ENCODE measurements around the gene AADAT.
A peak's percentile ranks its signal among the peaks of the same experiment; 100 is the strongest.

The AADAT gene

GRCh38 chr4:170027181-170027829, 62.5 kb downstream of the AADAT start:
- FAIRE-seq, result peak; percentile 49

DNA sequence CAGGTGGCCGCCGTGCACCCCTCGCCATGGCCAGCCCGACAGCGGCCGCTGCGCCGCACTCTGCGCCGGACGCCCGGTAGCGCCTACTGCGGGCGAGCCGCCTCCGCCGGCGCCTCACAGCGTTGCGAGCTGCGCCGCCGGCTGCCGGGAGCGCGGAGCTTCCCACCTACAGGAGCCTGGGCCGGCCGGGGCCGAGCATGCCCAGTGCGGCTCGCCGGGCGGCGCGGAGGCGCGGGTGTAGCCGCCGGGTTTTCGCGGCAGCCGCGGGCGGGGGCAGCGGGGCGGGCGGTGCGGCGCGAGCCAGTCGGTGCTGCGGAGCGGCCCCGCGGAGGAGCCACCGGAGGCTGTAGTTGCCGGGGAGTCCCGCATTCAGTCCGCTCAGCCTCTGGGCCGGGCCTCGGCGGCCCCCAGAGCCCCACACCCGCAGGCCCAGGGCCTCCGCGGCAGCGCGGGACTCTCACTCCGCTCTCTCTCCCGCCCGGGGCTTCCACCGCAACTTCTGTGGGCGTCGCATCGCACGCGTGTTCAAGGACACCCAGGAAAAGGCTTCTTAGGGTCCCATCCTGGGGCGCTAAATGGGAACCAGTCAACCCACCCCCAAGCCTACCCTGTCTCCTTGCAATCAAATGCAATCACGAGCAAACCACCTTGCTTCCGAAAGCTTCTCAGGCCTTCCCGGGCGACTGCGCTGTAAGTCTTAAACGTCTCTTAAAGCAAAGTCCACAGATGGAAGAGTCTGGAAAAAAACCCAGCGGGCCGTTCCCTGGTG, 63.3 kb downstream of the AADAT start, which contains the start of gene MFAP3L:
Gene MFAP3L, minus strand, starts transcription at position 143 of the 769 bp plus-strand sequence. CDS start 20,518 bp downstream, outside the sequence.
- no peak for FAIRE-seq

GRCh38 chr4:170025523-170026252, 64.1 kb downstream of the AADAT start:
- no peak for FAIRE-seq

DNA sequence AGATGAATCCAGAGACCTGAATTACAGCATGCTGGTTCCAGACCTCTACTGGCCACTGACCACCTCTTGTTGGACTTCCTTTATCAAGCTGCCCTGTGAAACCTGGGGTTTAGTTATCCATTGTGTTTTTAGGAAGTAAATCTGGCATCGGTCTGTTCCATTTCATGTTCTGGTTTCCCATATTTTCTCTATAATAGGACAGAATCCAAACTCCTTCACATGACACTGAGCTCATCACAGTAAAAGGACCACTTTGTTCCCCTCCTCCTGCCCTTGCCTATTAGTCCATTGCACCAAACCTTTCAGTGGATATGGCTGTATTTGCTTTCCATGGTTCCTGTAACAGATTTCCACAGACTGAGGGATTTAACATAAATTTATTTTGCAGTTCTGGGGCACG, 67.5 kb downstream of the AADAT start:
- no peak for FAIRE-seq

GRCh38 chr4:170017252-170017651, 72.5 kb downstream of the AADAT start:
- no peak for FAIRE-seq

GRCh38 chr4:170015285-170015684, 74.5 kb downstream of the AADAT start:
- FAIRE-seq, result no peak

DNA sequence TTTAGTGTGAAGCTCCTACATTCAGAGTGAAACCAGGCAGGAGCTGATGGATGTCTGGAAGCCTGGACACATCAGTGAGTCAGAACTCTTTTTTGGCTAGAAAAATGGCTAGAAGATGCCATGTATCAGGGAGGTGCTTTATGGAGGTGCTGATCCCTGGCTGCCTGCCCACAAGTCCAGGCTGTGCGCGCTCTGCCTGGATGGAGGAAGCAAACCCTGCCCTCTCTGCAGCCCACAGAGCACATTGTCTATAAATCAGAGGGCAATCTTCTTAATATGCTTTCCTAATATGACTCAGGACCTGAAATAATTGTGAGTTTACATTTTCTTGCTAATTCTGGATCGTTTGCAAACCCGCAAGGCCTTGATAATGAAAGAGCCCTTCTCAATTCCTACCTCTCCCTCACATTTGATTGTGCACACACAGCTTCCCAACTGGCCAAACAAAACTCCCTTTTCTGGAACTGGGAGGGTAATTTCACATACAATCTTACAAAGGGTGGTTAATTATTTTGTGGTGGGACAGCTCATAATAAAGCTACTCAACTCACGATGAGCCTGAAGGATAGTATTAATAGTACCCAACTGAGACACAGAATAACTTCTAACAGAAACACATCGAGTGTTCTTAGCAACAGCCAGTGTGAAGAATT, 75.3 kb downstream of the AADAT start:
- no peak for FAIRE-seq

DNA sequence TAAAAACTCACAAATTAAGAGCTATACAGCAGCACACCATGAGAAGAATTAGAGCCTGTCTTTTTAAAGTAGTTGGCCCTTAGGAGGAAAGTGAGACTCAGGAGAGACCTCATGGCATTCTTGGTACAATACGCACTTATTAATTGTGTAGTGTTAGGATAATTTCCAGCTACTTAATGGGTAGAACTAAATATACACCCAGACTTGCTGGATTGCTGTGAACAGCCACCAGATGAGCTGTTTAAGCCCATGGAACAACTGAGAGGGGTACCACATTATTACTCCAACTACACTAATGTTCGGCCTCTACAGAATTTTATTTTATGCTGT, 77.2 kb downstream of the AADAT start:
- no peak for FAIRE-seq

DNA sequence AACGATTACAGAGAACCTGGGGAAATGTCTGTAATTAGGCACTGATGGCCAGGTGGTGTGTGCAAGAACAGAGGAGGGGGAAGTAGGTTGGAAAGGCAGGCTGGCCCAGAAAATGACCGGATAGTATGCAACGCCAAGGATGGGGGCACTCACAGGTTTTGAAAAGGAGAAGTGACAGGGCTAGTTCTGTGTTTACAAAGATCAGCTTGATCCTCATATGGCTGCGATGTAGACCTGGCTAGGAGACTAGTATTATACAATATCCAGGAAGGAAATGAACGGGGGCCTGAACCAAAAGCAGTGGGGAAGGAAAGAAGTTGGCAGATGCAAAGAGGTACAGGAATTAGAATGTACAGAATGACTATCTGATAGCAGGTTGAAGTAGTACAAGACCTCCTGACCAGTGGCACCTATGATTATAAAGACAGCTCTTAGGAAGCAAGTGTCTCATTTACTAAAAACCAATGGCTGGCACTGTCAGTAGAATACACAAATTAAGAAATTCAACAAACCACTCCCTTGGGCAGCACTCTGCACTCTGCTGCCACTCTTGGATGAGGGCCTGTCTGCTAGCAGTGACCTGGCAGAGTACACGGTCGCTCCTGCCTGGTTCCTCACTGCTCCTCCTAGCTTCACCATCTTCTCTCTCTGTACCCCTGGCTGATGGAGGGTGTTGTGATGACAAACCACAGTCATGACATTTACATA, 77.7 kb downstream of the AADAT start:
- no peak for FAIRE-seq
